HG03139 (cell line): ENCODE data around the gene ZSCAN32.

Experiments used
- ATAC-seq: cut with Tn5 transposase; IDR thresholded peaks from one replicate; pipeline ENCODE4 v1.9.1; 2021; ENCODE audit not compliant: unreplicated experiment

Gene ZSCAN32

DNA sequence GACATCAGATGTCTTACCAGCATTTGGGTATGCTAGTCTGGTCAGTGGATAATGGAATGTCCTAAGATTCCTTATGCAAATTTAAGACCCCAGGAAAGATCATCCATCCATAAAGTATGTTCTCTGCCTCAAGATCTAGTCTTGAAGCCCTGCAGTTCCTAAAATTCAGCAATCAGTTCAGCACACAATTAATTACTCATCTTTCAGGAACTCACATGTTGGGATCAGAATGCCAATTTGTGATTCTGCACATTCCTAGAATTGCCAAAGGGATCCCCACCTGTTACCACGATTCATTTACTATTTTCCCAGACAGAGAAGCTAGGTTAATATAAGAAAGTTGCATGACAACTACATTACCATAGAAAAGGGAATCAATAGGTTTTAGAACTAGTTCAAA is 41.9 kb downstream of the ZSCAN32 start:
- ATAC-seq, result no peak

DNA sequence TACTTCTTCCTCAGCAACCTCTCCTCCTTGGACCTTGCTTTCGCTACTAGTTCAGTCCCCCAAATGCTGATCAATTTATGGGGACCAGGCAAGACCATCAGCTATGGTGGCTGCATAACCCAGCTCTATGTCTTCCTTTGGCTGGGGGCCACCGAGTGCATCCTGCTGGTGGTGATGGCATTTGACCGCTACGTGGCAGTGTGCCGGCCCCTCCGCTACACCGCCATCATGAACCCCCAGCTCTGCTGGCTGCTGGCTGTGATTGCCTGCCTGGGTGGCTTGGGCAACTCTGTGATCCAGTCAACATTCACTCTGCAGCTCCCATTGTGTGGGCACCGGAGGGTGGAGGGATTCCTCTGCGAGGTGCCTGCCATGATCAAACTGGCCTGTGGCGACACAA is 44.7 kb downstream of the ZSCAN32 start:
- ATAC-seq, result no peak

DNA sequence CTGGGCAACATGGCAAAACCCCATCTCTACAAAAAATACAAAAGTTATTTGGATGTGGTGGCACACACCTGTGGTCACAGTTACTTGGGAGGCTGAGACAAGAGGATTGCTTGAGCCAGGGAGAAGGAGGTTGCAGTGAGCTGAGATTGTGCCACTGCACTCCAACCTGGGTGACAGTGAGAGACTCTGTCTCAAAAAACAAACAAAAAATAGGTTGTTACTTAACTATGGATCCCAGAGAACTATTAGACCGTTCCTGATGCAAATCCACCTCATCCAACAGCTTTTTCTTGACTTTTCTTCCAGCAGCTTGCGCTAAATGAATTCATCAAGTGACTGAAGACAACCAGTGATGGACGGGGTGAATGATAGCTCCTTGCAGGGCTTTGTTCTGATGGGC is 45.2 kb downstream of the ZSCAN32 start, which contains the start of gene OR2C1:
OR2C1 (plus strand) TSS at position 301 of the 400 bp plus-strand sequence; CDS start at position 353, 52 bp downstream.
- ATAC-seq, result no peak

DNA sequence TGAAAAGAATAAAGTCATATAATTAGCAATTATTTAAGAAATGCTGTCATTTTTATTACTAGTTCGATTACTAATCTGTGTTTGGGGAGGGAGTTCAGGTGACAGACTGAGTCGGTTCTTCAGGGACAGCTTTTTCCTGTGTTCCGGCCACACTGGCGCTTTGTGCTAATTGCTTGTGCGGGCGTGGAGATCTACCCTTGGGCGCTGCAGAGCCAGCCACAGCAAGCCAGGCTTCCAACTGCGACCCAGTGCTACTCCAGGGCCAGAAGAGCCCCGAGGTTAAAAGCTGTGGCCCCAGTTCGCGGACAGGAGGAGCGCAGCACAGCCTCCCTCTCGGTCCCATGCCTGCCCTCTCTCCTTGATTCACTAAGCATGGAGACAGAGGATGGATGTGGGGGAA is 51.6 kb downstream of the ZSCAN32 start:
- no peak for ATAC-seq

DNA sequence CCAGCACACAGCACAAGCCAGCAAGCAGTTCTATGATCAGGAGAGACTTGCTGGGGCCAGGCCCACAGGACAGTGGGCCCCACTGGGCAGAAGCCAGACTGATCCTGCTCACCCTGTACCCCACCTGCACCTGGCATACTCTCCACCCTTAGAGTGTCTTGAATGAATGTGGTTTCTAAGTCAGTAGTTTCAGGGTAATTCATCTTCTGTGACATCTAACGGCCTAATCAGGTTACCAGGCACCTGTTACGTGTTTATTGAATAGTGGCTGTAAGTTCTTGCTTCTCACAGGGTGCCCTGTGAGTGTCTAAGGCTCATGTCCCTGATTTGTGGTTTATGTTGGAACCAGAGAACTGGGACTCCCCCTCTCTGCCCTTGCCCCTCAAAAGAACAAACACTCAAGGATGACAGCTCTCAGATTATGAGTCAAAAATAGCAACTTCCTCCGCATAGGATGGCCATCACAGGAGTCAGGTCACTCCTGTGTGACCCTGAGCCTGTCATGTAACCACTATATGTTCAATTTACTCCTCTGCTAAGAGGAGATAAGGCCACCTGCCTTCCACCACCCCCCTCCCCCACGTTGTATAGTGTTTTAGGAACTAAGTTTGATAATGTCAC is 52.1 kb downstream of the ZSCAN32 start:
- ATAC-seq, result no peak

DNA sequence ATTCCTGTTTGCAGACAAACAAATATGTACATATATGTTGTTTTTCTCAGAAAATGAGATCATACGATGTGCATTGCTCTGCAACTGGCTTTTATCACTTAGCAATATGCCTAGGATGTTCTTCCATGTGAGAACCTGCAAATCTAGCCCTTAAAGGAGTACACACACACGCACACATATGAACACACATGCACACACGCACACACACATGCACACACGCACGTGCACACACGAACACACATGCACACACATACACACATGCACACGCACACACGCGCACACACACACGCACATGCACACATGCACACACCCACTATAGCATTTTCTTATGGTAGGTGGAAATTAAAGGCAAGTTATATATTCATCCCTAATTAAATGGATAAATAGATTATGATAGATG is 53.2 kb downstream of the ZSCAN32 start:
- no peak for ATAC-seq

DNA sequence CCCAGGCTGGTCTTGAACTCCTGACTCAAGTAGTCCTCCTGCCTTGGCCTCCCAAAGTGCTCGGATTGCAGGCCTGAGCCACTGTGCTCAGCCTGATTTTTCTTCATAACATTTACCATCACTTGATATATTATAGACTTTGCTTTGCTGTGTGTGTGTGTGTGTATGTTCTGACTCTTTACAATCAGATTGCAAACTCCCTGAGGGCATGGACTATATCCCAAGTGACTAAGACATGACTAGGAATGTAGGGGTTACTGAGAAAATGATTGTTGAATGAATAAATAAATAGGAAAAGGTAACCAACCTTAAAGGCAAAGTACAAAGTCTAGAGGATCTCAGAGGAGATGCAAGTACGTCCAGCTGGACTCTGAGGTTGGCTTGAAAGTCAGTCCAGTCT is 54.8 kb downstream of the ZSCAN32 start:
- no peak for ATAC-seq
